Stimulated activated CD4-positive, alpha-beta T cell treated with anti-CD3 and anti-CD28 coated beads, Interleukin-1b, Interleukin-23, amount 100 ng/mL, for 1 hour (primary cell): Measurements from ENCODE around the gene SUN1.

Experiments used
- DNase-seq, 2 donors: peaks; one replicate each; pipeline ENCODE4 v3.0.0-alpha.2; 2020; ENCODE audit warnings: low read depth in 2 of 2

SUN1 gene

GRCh38 chr7:877312-878232, 45.3 kb downstream of the SUN1 start:
- no peak for DNase-seq

DNA sequence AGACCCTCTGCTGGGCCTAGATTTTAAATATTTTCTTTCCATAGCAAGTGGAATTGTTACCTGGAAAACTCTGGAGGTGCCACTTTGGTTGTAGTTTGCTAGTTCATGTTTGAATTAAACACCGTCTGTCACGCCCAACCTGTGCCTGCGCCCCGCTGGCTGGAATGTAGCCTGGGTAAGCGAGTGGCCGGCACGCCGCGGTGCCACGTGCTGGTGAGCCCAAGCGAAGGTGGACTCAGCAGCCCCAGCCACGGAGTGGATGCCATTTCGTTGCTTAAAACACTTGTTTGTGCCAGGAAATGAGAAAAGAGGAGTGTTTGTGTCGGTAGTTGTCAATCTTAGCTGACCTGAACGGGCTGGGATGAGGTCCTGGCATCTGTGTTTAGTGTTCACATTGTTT, 46.8 kb downstream of the SUN1 start:
- no peak for DNase-seq

DNA sequence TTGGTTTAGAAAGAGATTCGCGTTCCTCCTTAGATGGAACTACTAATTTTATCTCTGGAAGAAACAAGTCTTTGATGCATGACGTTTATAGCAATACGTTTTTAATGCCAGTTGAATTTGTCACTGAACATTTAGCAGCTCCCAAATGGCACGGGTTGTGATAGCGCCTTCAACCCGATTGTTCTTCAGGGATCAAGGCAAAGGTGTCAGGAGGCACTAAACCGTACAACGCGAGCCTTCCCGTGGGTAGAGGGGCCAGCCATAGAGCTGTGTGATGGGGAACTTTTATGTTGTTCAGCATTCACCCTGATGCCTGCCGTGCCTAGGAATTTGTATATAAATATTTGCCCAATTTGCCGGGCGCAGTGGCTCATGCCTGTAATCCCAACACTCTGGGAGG, 47.4 kb downstream of the SUN1 start:
- no peak for DNase-seq

DNA sequence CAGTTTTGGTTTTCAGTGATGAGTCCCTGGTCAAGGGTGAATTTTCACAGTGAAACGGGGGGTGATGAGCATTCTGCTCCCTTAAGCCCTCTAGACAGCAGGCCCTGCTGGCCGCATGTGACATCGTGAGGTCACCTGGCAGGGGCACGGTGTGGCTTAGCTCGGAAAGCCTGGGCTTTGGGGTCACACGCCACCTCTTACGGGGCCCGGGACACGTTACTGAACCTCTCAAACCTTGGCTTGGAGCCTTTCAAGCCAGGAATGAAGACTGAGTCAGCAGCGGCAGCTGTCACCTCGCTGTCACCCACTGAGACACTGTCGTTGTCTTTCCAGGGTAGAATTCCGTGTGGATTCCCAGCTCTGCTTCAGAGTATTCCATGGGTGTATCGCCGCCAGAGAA, 48.2 kb downstream of the SUN1 start:
- no peak for DNase-seq

DNA sequence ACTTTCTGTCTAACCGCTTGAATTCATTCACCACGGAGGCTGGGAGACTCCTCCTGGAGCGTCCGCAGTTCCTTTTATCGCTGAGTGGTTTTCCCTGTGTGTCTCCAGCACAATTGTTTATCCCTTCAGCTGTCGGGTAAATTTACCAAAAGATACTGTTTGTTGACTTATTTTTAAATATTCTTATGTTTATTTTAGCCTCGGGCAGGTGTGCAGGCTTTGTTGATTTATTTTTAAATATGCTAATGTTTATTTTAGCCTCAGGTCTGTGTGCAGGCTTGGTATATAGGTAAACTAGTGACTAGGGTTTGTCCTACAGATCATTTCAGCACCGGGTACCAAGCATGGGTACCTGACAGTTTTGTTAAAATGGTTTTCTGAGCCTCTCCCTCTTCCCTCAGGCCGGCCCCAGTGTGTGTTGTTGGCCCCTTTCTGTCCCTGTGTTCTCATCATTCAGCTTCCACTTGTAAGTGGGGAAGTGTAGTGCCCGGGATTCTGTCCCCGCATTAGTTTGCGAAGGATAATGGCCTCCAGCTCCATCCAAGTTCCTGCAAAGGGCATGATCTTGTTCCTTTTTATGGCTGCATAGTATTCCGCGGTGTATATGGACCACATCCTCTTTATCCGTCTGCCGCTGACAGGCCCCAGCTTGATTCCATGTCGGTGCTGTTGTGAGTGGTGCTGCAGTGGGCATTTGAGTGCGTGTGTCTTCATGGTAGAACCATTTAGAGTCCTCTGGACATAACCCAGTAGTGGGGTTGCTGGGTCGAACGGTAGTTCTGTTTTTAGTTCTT, 49.4 kb downstream of the SUN1 start:
- DNase-seq, result no peak

DNA sequence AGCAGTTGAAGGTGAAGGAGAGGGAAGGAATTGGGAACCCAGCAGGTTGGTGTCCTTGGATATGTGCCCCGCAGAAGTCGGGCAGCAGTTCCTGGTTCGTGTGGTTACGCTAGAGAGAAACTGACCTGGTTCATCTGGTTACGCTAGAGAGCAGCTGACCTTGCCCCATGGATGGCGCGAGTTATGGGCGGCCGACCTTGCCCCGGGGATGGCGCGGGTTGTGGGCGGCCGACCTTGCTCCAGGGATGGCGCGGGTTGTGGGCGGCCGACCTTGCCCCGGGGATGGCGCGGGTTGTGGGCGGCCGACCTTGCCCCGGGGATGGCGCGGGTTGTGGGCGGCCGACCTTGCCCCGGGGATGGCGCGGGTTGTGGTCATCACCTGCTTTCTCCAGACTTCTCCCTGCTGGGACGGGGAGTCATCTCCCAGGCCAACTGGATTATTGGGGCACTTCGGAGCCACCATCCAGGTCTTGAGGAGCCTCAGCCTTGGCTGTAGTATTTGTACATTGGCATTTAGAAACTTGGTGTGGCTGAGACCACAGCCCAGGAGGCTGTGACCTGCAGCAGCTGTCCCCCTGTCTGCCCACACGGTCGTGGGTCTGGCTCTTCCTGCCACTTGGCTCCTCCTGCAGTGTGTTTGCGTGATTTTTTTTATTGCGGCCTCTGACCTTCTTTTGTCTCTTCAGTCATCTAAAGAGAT, 50.2 kb downstream of the SUN1 start:
- no peak for DNase-seq

GRCh38 chr7:883055-884021, 51.1 kb downstream of the SUN1 start:
- no peak for DNase-seq

DNA sequence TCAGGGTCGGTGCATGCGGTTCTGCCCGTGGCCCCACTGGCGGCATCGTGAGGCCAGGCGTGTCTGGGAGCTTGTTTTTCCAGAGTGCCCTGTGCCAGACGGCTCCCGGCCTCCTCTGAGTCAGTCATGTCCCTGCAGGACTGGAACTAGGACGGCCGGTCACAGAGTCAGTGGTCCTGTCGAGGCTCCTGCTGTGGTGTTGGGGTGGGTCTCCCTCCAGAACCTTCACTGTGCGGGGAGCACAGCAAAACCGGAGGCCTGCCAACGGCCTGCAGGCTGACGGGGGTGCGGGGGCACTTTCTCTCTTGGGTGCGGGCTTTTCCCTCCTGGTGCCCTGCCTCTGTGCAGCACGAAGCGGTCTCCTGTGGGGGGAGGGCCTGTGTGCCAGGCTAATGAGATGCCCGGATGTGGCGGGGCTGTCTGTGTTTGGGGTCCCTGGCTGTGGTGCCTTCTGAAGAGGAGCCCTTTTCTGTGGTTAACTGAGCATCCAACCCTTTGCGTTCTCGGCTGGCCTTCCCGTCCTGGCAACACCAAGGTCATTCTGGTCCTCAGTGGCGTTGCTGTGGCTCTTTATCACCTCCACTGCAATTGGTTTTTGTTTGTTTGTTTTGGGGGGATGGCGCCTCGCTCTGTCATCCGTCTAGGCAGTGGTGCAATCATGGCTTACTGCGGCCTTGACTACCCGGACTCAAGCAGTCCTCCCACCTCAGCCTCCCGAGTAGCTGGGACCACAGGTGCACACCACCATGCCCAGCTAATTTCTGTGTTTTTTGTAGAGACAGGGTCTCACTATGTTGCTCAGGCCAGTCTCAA, 52.1 kb downstream of the SUN1 start:
- DNase-seq, result no peak

DNA sequence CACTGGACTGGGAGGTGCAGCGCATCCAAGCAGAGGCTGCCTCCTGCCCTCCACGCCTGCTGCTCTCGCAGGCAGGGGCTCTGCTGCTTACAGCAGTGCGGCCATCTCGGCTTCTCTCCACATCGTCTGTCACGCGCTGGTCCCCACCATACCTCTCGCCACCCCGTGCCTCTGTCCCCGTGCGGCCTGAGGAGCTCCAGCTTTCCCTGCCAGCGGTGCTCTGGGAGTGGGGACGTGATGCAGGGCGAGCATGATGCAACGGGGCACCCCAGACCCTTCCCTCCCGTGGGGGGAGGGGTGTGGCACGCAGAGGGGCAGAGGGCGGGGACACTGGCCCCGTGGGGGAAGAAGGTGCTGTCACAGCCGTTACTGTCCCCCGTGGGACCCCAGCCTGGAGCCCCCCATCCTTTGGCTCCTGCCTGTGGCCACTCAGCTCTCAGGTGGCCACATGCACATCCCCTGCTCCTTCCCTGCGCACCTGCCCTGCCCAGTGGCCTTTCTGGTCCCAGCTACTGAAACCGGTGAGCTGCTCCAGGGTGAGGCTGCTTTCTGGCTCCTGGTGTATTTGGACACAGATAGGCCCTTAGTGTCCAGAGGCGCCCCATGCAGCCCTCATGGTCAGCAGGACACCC, 53.1 kb downstream of the SUN1 start:
- no peak for DNase-seq

GRCh38 chr7:885893-886625, 53.8 kb downstream of the SUN1 start:
- DNase-seq, result no peak

DNA sequence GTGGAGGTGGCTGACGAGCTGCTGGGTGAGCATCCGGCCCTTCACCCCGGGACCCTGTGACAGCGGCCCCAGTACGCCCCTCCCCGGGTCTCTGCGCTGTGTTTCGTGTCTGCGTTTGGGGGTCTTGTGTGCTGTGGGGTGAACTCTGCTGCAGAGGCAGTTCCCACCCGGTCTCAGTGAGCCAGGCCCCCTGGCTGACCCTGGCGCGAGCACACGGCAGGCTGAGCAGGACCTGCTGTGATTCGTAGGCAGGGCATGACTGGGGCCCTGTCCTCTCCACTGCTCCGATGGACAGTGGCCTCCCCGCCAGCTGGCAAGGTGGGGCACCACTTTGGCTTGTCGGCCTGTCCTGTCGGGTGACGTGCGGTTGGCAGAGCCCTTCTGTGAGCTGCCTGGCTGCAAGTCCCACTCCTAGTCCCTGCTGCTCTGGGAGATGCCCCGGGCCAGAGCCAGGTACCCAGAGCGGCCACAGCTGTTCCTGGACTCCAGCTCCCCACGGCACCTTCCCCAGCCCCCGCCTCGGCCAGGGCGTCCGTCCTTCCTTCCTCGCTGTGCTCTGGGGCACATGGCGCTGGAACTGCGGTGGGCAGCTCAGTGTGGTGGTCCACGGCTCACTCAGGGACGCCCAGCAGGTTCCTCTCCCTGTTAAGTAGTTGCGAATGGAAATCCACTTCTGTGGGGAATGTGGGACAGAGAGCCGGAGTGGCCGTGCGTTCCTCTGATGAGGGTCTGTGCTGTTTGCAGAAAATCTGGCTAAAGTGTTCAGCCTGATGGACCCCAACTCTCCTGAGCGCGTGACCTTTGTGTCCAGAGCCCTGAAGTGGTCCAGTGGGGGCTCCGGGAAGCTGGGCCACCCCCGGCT, 54.6 kb downstream of the SUN1 start:
- no peak for DNase-seq

DNA sequence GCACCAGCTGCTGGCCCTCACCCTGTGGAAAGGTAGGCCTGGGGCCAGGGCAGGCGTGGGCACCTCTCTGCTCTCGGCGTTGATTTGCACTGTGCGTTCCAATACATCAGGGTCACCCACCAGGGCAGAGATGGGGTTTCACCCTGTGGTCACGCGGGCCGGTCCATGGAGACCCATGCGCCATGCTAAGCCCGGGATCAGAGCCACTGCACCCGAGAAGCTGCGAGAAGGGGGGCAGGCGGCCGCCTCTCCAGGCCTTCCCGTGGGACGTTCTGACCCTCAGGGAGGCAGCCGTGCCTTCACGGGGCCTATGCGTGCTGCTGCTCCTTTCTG, 55.2 kb downstream of the SUN1 start:
- DNase-seq, result no peak

DNA sequence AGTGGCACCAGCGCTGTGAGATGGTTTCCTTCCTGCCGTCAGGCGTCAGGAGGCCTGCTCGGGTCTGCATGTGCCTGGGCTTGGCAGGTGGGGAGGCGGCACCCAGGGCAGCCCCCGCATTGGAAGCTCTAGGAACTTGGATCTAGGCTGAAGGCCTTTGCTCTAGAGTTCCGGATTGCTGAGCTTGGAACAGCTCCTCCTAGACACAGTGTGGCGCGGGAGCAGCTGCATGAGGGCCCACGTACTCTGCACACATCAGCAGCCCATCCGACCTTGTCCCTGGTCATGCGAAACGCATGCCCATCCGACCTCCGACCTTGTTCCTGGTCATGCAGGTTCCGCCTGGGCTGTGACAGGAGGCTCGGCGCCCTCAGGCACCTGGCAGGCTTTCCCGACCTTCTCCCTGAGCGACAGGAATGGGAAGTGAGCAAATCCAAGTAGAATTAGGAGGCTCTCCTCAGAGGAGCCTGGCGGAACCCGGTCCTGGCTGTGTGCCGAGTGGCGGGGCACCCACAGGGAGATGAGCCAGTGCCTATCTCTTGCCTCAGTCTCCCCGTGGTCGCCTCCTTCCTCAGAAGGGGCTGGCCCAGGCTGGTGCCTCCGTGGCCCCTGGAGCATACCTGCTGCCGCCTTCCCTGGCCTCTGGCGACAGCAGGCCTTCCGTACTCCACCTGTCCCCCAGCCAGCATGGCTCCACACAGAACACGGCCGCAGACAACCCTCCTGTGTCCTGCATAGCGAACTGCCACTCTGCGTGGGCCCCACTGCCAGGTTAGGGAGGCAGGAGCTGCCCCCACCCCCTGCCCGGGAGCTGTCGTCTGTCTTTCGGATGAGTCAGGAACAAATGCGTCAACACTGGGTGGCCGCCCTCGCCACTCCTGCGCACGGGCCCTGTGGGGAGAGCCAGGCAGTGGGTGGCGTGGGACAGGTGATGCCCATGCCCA, 56.1 kb downstream of the SUN1 start:
- no peak for DNase-seq

GRCh38 chr7:889025-889390, 56.7 kb downstream of the SUN1 start:
- no peak for DNase-seq

DNA sequence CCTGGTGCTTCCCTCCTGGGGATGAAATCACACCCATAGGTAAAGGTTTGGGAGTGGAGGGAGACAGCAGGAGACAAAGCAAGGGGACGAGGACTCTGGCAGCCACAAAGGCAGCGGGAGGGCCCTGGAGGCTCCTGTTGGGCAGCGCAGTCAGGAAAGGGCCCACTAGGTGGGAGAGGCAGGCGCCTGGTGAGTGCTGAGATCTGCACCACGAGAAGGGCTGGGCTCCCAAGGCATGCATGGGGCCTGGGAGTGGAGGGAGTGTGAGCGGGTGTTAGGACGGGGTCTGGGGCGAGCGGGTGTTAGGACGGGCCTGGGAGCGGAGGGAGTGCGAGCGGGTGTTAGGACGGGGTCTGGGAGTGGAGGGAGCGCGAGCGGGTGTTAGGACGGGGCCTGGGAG, 57.1 kb downstream of the SUN1 start:
- no peak for DNase-seq

GRCh38 chr7:890868-891267, 58.6 kb downstream of the SUN1 start:
- DNase-seq, result no peak

DNA sequence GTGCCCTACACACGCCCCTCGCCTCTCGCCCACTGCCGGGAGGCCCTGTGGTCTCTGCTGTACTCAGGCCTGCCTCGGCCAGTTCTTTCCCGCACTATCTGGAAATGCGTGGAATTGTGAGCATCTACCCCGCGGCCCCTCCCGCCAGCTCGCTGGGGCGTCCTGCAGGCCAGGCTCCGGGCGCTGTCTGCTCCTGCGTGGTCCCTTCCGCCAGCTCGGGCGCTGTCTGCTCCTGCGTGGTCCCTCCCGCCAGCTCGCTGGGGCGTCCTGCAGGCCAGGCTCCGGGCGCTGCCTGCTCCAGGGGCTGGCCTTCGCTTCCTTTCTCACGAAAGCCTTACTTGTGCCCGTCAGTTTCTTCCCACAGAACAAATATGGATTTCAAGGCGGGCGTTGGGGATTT, 59.0 kb downstream of the SUN1 start:
- no peak for DNase-seq
